GM18867 (cell line): ENCODE measurements around the gene PXK.
"Not testable (repeated sequence)": the region's sequence is repeated elsewhere in the genome, so short reads cannot be mapped to it uniquely, and the experiment has no call there.

ENCODE experiments used
- ATAC-seq: cut with Tn5 transposase; IDR thresholded peaks from one replicate; pipeline ENCODE4 v1.9.1; 2021; ENCODE audit warnings: mild to moderate bottlenecking, moderate library complexity; ENCODE audit not compliant: unreplicated experiment

Gene PXK

GRCh38 chr3:58323529-58324390 lies 8.9 kb upstream of the PXK start:
- ATAC-seq: no peak

DNA sequence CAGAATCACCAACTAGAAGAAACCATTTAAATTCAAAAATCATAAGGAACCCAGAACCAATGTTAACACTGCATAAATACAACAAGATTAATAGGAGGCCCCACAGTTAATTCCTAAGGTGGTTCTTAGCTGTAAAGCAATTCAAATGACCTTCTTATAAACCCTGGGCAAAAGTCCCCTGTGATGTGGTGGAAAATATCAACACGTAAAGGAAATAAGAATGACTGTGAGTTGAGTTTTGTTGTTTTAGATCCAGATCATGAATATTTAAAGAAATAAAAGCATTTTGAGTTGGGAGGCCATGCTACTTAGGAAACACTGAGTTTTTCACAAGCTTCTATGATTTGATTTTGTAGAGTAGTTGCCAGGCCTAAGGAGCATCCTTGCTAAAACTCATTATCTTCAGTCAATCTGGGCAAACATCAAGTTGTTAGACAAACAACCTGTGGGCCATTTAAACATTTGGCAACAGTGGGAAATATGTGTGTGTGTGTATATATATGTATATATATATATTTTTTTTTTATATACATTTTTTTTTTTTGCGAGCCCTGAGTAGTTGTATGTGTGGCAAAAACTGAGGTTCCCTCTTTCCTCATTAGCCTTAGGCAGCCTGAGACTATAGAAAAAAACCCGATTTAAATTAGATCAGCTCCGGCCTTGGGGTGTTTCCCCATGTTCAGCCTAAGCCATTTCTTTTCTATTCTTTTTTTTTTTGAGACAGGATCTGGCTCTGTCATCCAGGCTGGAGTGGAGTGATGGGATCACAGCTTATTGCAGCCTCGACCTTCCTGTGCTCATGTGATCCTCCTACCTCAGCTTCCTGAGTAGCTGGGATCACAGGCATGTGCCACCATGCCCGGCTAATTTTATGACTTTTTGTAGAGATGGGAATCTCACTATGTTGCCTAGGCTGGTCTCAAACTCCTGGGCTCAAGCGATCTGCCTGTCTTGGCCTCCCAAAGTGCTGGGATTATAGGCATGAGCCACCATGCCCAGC lies 8.0 kb upstream of the PXK start:
- no peak for ATAC-seq

DNA sequence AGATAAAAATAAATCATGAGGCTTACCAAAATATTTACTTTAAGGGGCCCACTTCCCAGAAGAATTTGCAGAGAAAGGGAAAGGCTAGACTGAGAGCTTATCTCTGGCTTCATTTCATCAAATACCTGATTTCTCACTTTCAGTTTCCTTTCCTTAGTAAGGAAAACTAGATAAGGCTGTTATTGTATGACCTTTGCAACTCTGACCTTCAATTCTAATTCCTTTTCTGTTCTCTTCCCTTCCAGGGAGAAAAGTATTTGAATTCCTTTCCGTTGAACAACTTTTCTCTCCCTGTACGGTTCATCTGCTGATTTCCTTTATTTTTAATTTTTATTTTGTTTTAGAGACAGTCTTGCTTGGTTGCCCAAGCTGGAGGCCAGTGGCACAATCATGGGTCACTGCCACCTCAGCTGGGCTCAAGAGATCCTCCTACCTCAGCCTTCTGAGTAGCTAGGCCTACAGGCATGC lies 7.1 kb upstream of the PXK start:
- no peak for ATAC-seq

DNA sequence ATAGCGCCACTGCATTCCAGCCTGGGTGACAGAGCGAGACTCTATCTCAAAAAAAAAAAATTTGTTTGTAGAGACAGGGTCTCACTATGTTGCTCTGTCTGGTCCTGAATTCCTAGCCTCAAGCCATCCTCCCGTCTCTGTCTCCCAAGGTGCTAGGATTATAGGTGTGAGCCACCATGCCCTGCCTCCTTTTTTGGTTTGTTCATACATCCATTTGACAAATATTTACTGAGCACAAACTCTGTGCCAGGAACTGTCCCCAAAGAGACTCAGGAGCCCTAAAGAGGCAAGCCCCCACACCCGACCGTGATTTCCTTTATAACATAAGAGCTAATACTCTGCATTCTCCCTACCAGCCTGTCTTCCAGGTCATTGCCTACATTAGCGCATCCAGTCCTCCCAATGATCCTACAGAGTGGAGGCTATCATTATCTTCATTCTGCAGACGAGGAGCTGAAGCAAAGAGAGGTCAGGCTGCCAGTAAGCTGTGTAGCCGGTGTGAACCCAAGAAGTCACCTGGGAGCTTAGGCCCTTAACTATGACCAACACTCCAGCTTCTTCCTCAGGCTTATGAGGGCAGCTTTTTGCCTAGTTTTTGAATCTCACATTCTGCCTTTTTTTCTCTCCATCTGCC lies 6.3 kb upstream of the PXK start:
- ATAC-seq: no peak

- ATAC-seq: no peak
Observed at GRCh38 chr3:58329150-58329921, 3.4 kb upstream of the PXK start.

DNA sequence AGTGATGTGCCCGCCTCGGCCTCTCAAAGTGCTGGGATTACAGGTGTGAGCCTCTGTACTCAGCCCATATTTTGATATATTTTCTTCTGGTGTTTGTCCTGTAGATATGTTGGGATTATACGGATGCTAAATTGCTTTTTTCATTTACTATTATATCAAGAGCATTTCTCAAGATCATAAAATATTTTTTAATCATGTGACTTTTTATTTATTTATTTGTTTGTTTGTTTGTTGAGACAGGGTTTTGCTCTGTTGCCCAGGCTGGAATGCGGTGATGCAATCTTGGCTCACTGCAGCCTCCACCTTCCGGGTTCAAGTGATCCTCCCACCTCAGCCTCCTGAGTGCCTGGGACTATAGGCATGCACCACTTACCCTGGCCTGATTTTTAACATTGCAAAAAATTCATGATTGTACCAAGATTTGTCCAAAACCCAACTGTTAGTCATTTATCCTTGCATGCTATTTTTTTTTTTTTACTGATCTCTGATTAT lies 2.7 kb upstream of the PXK start:
- ATAC-seq: no peak

GRCh38 chr3:58331593-58332152 lies 1.0 kb upstream of the PXK start:
- ATAC-seq: no peak

GRCh38 chr3:58333206-58334012 lies 717 bp downstream of the PXK start:
- peak; percentile 47 for ATAC-seq

DNA sequence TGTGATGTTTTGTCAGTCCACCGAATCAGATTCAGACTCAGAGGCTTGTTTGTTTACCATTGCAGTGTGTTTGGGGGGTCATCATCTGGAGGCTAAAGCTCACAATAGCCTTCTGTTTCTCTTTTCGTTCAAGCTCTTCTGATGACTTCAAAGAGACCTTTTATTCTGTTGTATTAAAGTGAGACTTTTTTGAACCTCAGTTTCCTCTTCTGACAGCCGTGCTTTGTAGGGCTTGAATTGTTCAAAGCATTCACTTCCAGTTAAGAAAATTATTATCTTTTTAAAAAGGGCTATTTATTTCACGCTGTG lies 1.3 kb downstream of the PXK start:
- no peak for ATAC-seq

- ATAC-seq: no peak
Observed at GRCh38 chr3:58334506-58334884, 1.8 kb downstream of the PXK start.

- ATAC-seq: no peak
Observed at GRCh38 chr3:58335652-58335947, 2.9 kb downstream of the PXK start.

DNA sequence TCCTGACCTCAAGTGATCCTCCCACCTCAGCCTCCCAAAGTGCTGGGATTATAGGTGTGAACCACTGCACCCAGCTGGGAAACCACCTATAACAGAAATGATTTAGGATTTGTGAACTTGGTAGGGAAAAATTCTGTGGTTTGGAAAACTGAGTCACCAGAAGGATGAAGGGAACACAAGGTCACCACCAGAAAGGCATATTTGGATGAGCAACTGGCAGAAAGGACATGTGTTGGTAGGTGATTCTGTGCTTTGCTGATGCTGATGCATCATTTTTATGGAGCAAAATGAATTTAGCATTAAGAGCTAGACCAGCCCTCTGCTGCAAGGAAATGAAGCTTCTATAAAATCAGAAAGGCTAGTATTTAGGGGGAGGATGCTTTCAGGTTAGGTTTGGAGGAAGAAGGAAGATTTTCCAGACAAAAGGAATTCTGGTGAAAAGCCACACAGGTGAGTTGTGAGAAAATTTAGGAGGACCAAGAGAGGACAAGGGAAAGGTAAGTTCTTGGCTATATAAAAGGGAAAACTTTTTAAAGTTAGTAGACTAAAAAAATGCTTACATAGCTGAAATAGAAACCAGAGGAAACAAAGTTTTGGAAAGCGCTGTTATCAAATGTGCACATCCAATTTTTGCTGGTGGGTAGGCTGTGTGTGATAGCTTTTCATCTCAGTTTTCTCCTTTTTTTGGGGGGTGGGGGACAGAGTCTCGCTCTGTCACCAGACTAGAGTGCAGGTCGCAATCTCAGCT lies 3.6 kb downstream of the PXK start:
- no peak for ATAC-seq

- ATAC-seq: no peak
Observed at GRCh38 chr3:58337190-58337589, 4.5 kb downstream of the PXK start.

DNA sequence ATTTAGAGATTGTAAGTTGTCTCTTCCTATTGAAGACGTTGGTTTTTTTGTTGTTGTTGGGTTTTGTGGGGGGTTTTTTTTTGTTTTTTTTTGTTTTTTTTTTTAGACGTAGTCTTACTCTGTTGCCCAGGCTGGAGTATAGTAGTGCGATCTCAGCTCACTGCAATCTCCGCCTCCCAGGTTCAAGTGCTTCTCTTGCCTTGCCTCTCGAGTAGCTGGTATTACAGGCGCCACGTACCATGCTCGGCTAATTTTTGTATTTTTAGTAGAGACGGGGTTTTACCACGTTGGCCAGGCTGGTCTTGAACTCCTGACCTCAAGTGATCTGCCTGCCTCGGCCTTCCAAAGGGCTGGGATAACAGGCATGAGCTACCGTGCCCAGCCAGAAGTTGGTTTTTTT lies 6.5 kb downstream of the PXK start:
- not testable (repeated sequence) for ATAC-seq

DNA sequence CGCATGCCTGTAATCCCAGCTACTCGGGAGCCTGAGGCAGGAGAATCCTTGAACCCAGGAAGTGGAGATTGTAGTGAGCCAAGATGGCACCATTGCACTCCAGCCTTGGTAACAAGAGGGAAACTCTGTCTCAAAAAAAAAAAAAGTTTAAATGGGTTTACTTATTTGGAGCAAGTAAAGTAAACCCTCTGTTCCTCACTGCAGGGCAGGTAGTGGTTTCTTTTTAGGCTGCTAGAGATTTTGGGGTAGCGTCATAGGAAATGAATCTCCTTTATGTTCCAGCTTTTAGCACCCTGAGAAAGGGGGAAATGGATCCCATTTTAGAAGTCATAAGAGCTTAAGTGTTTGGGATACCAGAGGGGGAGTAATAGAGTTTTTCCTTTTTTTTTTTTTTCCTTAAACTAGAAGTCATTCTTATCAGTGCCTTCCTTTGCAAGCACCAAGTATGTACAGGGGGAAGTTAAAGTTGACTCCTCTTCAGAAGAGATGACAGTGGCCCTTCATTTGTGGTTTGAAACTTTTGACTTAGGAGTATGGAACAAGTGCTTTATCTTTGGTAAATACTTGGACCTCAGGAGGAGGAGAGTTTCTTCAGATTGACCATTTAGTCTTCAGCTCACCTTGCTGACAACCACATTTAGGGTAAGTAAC lies 8.0 kb downstream of the PXK start:
- no peak for ATAC-seq

GRCh38 chr3:58341376-58341775 lies 8.7 kb downstream of the PXK start:
- ATAC-seq: no peak

- ATAC-seq: no peak
Observed at GRCh38 chr3:58342676-58343075, 10.0 kb downstream of the PXK start.

DNA sequence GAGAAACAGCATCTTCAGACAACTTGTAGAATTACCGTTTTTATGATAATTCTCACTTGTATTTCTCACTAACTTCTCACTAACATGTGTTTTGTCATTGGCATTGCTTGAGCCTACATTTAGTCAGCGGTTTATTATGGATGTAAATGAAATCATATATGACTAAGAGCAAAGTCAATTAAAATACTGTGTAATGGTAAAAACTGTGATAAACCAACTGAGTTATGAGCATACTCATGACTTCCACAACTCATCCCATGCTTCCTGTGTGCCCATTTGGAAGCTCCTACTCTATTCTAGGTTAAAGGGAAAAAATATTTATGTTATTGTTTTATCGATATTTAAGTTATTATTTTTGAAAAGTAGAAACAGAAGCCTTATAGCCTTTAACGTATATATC lies 12.8 kb downstream of the PXK start:
- no peak for ATAC-seq
